Neural cell (in vitro differentiated cells): ENCODE measurements around the gene C1orf115.

Experiments used
- EP300 ChIP-seq: fragments of 450-650 bp; conservative IDR thresholded peaks from 2 replicates; pipeline ENCODE4 v1.6.1; 2014; ENCODE audit warnings: antibody characterized with exemption, mild to moderate bottlenecking, moderate library complexity; ENCODE audit not compliant: poor library complexity, severe bottlenecking
- POLR2AphosphoS5 ChIP-seq: IDR thresholded peaks from 2 replicates; pipeline ENCODE4 v1.6.1; 2012
- RAD21 ChIP-seq: fragments of 450-650 bp; conservative IDR thresholded peaks from 2 replicates; pipeline ENCODE4 v1.6.1; 2014; ENCODE audit warnings: antibody characterized with exemption, mild to moderate bottlenecking, moderate library complexity
- TAF1 ChIP-seq: IDR thresholded peaks from 2 replicates; pipeline ENCODE4 v1.6.1; 2012; ENCODE audit warnings: low read depth
- TF ChIP-seq, protein P1 (sequence below): fragments of 450-650 bp; IDR thresholded peaks from 2 replicates; pipeline ENCODE4 v1.5.1; 2014; ENCODE audit warnings: antibody characterized with exemption, mild to moderate bottlenecking, moderate library complexity; ENCODE audit not compliant: poor library complexity, severe bottlenecking

DNA sequence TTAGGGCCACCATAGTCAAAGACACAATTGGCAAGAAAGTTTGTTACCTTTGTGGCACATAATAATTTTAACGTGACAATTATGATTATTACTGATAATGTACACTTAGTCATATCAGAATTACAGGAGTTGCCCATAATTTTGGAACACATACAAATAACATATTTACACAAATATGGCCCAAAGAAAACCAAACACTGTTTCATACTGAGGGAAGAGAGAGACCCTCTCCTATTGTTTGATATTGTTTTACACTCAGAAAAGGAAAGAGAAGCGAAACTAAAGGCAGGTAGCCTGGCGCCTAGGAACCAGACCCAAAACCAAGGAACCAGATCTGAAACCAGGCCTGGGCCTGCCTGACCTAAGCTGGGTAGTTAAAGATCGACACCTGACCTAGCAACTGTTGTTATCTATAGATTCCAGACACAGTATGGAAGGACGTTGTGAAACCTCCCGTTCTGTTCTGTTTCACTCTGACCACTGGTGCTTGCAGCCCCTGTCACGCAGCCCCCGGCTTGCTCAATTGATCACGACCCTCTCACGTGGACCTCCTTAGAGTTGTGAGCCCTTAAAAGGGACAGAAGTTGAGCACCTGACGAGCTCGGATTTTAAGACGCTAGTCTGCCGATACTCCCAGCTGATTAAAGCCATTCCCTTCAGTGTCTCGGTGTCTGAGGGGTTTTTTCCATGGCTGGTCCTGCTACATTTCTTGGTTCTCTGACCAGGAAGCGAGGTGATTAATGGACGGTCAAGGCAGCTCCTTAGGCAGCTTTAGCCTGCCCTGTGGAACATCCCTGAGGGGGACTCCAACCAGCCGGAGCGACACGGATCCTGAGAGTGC, 27.9 kb downstream of the C1orf115 start:
- TF ChIP-seq POLR2AphosphoS5: no peak
- TF ChIP-seq, protein P1, sequence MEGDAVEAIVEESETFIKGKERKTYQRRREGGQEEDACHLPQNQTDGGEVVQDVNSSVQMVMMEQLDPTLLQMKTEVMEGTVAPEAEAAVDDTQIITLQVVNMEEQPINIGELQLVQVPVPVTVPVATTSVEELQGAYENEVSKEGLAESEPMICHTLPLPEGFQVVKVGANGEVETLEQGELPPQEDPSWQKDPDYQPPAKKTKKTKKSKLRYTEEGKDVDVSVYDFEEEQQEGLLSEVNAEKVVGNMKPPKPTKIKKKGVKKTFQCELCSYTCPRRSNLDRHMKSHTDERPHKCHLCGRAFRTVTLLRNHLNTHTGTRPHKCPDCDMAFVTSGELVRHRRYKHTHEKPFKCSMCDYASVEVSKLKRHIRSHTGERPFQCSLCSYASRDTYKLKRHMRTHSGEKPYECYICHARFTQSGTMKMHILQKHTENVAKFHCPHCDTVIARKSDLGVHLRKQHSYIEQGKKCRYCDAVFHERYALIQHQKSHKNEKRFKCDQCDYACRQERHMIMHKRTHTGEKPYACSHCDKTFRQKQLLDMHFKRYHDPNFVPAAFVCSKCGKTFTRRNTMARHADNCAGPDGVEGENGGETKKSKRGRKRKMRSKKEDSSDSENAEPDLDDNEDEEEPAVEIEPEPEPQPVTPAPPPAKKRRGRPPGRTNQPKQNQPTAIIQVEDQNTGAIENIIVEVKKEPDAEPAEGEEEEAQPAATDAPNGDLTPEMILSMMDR: no peak
- no peak for TF ChIP-seq EP300
- TF ChIP-seq RAD21: no peak
- TF ChIP-seq TAF1: no peak
